ENCODE results near the gene CT47A1. TPM values are rescaled to one million over a fixed set of nuclear protein-coding genes. Genes with fewer than 3 reads are reported as not detected.
"Not testable (repeated sequence)": the region's sequence is repeated elsewhere in the genome, so short reads cannot be mapped to it uniquely, and the experiment has no call there.

CT47A1 gene
- total RNA-seq (2014; rRNA removed; shearing (Covaris generic)) (not detected in 2 replicates), polyA plus RNA-seq (2016; fragmentation: Nextera tagmentation; extraction: Ambion mirVana) (0.19 TPM in 1 of 2 replicates, not detected in the other)
- long read RNA-seq: 0 reads

DNA sequence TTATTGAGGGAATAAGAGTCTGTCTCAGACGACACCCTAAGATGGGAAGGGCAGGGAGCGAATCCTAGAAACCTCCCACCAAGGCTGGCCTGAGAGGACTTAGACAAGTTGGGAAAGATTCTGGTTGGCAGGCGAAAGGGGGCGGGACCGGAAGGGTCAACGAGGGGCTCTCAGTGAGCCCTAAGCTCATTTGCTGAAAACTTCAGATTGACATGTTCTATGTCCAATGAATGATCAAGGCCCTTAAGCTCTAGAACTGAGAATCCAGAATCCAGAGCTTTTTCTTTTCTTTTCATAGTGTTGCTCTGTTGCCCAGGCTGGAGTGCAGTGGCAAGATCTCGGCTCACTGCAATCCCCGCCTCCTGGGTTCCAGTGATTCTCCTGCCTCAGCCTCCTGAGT lies at the start of gene CT47A1:
CT47A1 (minus strand) TSS at position 101 of the 400 bp plus-strand sequence. CDS start 231 bp downstream, outside the sequence.
- not testable (repeated sequence) for H3K27ac ChIP-seq (ENCODE audit: low read depth); H3K9me2 ChIP-seq (ENCODE audit: insufficient read depth); DNase-seq (ENCODE audit: low spot score); H3K36me3 ChIP-seq (ENCODE audit: insufficient read depth); H3K4me1 ChIP-seq (ENCODE audit: insufficient read depth); H3F3A ChIP-seq (replicated peaks; ENCODE audit: low read depth); H3K4me2 ChIP-seq; ATAC-seq; H3K27me3 ChIP-seq (ENCODE audit: insufficient read depth); H3K4me3 Mint-ChIP-seq; H4K20me1 ChIP-seq (replicated peaks; ENCODE audit: insufficient read depth); H3K9me3 Mint-ChIP-seq; H3K4me3 ChIP-seq; H3K4me1 Mint-ChIP-seq; H3K79me2 ChIP-seq (replicated peaks; ENCODE audit: insufficient read depth); H2AFZ ChIP-seq; H3K27ac Mint-ChIP-seq; H3K27me3 Mint-ChIP-seq (ENCODE audit: insufficient read depth, low read depth, poor library complexity); H3K36me3 Mint-ChIP-seq (ENCODE audit: low read depth)

- H3K27ac ChIP-seq (ENCODE audit: low read depth): no peak overlapping the region
- no peak overlapping the region for H3K4me2 ChIP-seq
- Mint-ChIP-seq H3K36me3 (ENCODE audit: low read depth) (no peaks in the 10 kb centered on the region), H3K9me3 (no peaks in the 10 kb centered on the region), H3K4me1 (no peaks in the 10 kb centered on the region), H3K27ac (no peak overlapping the region), H3K27me3 (ENCODE audit: insufficient read depth, low read depth, poor library complexity) (no peaks in the 10 kb centered on the region), H3K4me3 (no peak overlapping the region)
- no peaks in the 10 kb centered on the region for H4K20me1 ChIP-seq (replicated peaks; ENCODE audit: insufficient read depth)
- no peaks in the 10 kb centered on the region for H3K9me2 ChIP-seq (ENCODE audit: insufficient read depth)
- ATAC-seq (no peak), DNase-seq (ENCODE audit: low spot score) (no peak)
- no peaks in the 10 kb centered on the region for H3K4me1 ChIP-seq (ENCODE audit: insufficient read depth)
- no peaks in the 10 kb centered on the region for H3K27me3 ChIP-seq (ENCODE audit: insufficient read depth)
- H3K36me3 ChIP-seq (ENCODE audit: insufficient read depth): no peaks in the 10 kb centered on the region
- no peak overlapping the region for H2AFZ ChIP-seq
- H3F3A ChIP-seq (replicated peaks; ENCODE audit: low read depth): no peaks in the 10 kb centered on the region
- H3K79me2 ChIP-seq (replicated peaks; ENCODE audit: insufficient read depth): no peaks in the 10 kb centered on the region
- no peak overlapping the region for H3K4me3 ChIP-seq
- TF ChIP-seq CREB1 (CRISPR knock-in tag; IDR thresholded peaks at IDR 0.05; ENCODE audit: low read depth) (no peak), CTCF (conservative IDR thresholded peaks at IDR 0.05; ENCODE audit: low read depth in 2 of 2) (no peak), REST (IDR thresholded peaks at IDR 0.05; ENCODE audit: unreplicated experiment) (no peak), ZNF462 (CRISPR knock-in tag; IDR thresholded peaks at IDR 0.05) (no peak), JUNB (IDR thresholded peaks at IDR 0.05; ENCODE audit: unreplicated experiment) (no peak), NANOG (IDR thresholded peaks at IDR 0.05; ENCODE audit: borderline replicate concordance) (no peak), POLR2AphosphoS5 (IDR thresholded peaks at IDR 0.05; ENCODE audit: low read depth) (no peak), STAT1 (IDR thresholded peaks at IDR 0.05; ENCODE audit: unreplicated experiment) (no peak), ZNF114 (CRISPR knock-in tag; IDR thresholded peaks at IDR 0.05) (no peak)
- TF ChIP-seq, protein P1, sequence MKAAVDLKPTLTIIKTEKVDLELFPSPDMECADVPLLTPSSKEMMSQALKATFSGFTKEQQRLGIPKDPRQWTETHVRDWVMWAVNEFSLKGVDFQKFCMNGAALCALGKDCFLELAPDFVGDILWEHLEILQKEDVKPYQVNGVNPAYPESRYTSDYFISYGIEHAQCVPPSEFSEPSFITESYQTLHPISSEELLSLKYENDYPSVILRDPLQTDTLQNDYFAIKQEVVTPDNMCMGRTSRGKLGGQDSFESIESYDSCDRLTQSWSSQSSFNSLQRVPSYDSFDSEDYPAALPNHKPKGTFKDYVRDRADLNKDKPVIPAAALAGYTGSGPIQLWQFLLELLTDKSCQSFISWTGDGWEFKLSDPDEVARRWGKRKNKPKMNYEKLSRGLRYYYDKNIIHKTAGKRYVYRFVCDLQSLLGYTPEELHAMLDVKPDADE (IDR thresholded peaks at IDR 0.05): no peak
Measured at GRCh38 chrX:121032531-121032930, 47.0 kb upstream of the CT47A1 start.

Data from GM23338 (cell line).